ENCODE results near the gene ELOB. TPM values are rescaled to one million over a fixed set of nuclear protein-coding genes. Genes with fewer than 3 reads are reported as not detected.

ELOB gene
- total and polyA plus RNA-seq, 2 of the 13 experiments (the other 11 are each of a cell fraction or from before 2014, with no cell fraction given), result 208 to 225 TPM

- TF ChIP-seq, protein P1, sequence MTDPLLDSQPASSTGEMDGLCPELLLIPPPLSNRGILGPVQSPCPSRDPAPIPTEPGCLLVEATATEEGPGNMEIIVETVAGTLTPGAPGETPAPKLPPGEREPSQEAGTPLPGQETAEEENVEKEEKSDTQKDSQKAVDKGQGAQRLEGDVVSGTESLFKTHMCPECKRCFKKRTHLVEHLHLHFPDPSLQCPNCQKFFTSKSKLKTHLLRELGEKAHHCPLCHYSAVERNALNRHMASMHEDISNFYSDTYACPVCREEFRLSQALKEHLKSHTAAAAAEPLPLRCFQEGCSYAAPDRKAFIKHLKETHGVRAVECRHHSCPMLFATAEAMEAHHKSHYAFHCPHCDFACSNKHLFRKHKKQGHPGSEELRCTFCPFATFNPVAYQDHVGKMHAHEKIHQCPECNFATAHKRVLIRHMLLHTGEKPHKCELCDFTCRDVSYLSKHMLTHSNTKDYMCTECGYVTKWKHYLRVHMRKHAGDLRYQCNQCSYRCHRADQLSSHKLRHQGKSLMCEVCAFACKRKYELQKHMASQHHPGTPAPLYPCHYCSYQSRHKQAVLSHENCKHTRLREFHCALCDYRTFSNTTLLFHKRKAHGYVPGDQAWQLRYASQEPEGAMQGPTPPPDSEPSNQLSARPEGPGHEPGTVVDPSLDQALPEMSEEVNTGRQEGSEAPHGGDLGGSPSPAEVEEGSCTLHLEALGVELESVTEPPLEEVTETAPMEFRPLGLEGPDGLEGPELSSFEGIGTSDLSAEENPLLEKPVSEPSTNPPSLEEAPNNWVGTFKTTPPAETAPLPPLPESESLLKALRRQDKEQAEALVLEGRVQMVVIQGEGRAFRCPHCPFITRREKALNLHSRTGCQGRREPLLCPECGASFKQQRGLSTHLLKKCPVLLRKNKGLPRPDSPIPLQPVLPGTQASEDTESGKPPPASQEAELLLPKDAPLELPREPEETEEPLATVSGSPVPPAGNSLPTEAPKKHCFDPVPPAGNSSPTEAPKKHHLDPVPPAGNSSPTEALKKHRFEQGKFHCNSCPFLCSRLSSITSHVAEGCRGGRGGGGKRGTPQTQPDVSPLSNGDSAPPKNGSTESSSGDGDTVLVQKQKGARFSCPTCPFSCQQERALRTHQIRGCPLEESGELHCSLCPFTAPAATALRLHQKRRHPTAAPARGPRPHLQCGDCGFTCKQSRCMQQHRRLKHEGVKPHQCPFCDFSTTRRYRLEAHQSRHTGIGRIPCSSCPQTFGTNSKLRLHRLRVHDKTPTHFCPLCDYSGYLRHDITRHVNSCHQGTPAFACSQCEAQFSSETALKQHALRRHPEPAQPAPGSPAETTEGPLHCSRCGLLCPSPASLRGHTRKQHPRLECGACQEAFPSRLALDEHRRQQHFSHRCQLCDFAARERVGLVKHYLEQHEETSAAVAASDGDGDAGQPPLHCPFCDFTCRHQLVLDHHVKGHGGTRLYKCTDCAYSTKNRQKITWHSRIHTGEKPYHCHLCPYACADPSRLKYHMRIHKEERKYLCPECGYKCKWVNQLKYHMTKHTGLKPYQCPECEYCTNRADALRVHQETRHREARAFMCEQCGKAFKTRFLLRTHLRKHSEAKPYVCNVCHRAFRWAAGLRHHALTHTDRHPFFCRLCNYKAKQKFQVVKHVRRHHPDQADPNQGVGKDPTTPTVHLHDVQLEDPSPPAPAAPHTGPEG (CRISPR knock-in tag; IDR thresholded peaks at IDR 0.05), result peak; percentile 81; the same call in 1 of the 2 replicates
- TF ChIP-seq ZNF891 (CRISPR knock-in tag; IDR thresholded peaks at IDR 0.05) (peak; percentile 95), FOXP1 (IDR thresholded peaks at IDR 0.05) (no peak), FOXP1 (CRISPR knock-in tag; IDR thresholded peaks at IDR 0.05) (no peak), ZNF460 (CRISPR knock-in tag; IDR thresholded peaks at IDR 0.05; ENCODE audit: borderline replicate concordance) (no peak; the same call in 1 of the 2 replicates), SATB2 (CRISPR knock-in tag; IDR thresholded peaks at IDR 0.05) (no peak; the same call in none of the 2 replicates), KAT2B (IDR thresholded peaks at IDR 0.05; ENCODE audit: borderline replicate concordance, low read depth, low read length) (no peak), ZNF232 (CRISPR knock-in tag; IDR thresholded peaks at IDR 0.05; ENCODE audit: borderline replicate concordance) (peak; percentile 85), FOSL2 (CRISPR knock-in tag; IDR thresholded peaks at IDR 0.05) (peak; percentile 18; the same call in 1 of the 2 replicates), KLF11 (CRISPR knock-in tag; IDR thresholded peaks at IDR 0.05) (0 out of 2 replicates have a peak, but pooled peaks have one; percentile 55), ZNF850 (CRISPR knock-in tag; conservative IDR thresholded peaks at IDR 0.05) (peak; percentile 78; the same call in 1 of the 2 replicates), BORCS8-MEF2B (CRISPR knock-in tag; IDR thresholded peaks at IDR 0.05) (peak; percentile 70; the same call in 1 of the 2 replicates), ZNF30 (CRISPR knock-in tag; IDR thresholded peaks at IDR 0.05) (peak; percentile 62; the same call in 1 of the 2 replicates), NFE2L1 (CRISPR knock-in tag; IDR thresholded peaks at IDR 0.05; ENCODE audit: borderline replicate concordance) (no peak), ZGPAT (CRISPR knock-in tag; IDR thresholded peaks at IDR 0.05) (peak; percentile 74; the same call in 1 of the 2 replicates), ZNF569 (CRISPR knock-in tag; IDR thresholded peaks at IDR 0.05; ENCODE audit: borderline replicate concordance) (no peak), ZNF672 (CRISPR knock-in tag; IDR thresholded peaks at IDR 0.05) (peak; percentile 48; the same call in 1 of the 2 replicates), ZNF777 (CRISPR knock-in tag; IDR thresholded peaks at IDR 0.05) (peak; percentile 89), ZNF331 (CRISPR knock-in tag; IDR thresholded peaks at IDR 0.05) (0 out of 2 replicates have a peak, but pooled peaks have one; percentile 1), ZNF556 (CRISPR knock-in tag; IDR thresholded peaks at IDR 0.05; ENCODE audit: borderline replicate concordance) (peak; percentile 83), CREM (IDR thresholded peaks at IDR 0.05) (peak; percentile 97), CREM (CRISPR knock-in tag; IDR thresholded peaks at IDR 0.05) (0 out of 2 replicates have a peak, but pooled peaks have one; percentile 50)
- TF ChIP-seq, protein P2, sequence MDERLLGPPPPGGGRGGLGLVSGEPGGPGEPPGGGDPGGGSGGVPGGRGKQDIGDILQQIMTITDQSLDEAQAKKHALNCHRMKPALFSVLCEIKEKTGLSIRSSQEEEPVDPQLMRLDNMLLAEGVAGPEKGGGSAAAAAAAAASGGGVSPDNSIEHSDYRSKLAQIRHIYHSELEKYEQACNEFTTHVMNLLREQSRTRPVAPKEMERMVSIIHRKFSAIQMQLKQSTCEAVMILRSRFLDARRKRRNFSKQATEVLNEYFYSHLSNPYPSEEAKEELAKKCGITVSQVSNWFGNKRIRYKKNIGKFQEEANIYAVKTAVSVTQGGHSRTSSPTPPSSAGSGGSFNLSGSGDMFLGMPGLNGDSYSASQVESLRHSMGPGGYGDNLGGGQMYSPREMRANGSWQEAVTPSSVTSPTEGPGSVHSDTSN (CRISPR knock-in tag; IDR thresholded peaks at IDR 0.05), result no peak
These were observed 24.8 kb downstream of the ELOB start, which contains the start of gene SRRM2 (continued) for GRCh38 chr16:2752035-2752849.

Data from HepG2 (cell line).